Omental fat pad (tissue), 4 donors: ENCODE data around the gene CDKL5. TPM values are rescaled to one million over a fixed set of nuclear protein-coding genes. Genes with fewer than 3 reads are reported as not detected.

Experiments
- ATAC-seq: fragments of 150-250 bp; one replicate; pipeline ENCODE4 v1.9.1; 2016; ENCODE audit warnings: mild to moderate bottlenecking, moderate library complexity; ENCODE audit not compliant: low FRiP score
- DNase-seq: peaks from one replicate; pipeline ENCODE4 v3.0.0-alpha.2; 2019; ENCODE audit warnings: low spot score
- CTCF ChIP-seq, 3 donors: fragments of 450-650 bp; IDR thresholded peaks; one replicate each; pipeline ENCODE4 v1.5.1; 2016 to 2017; ENCODE audit warnings: antibody characterized with exemption in 3 of 3, mild to moderate bottlenecking in 3 of 3, moderate library complexity in 2 of 3
- total RNA-seq, 4 donors: library from RNA; depleted of rRNA; stranded (reverse); fragments of >200 nt; gene quantifications; one replicate each; pipeline ENCODE4 v1.1.0, GENCODE V29; 2016

Gene CDKL5
- total RNA-seq, 4 donors from 2014 or later, result 1.9 to 8.5 (median 4.3) TPM

- TF ChIP-seq CTCF (IDR thresholded peaks at IDR 0.05), result no peak
- ATAC-seq (no peak), DNase-seq (no peak)
These were observed 218.4 kb downstream of the CDKL5 start for GRCh38 chrX:18643853-18644252.

GRCh38 chrX:18647621-18648020 is 222.2 kb downstream of the CDKL5 start:
- no peak for TF ChIP-seq CTCF (IDR thresholded peaks at IDR 0.05)
- DNase-seq (no peak), ATAC-seq (no peak)

- no peak for TF ChIP-seq CTCF (IDR thresholded peaks at IDR 0.05)
- no peak for DNase-seq
- ATAC-seq, result no peak
These were observed 224.1 kb downstream of the CDKL5 start for GRCh38 chrX:18649498-18649951.

- no peak for DNase-seq
- no peak for TF ChIP-seq CTCF (IDR thresholded peaks at IDR 0.05)
- ATAC-seq, result no peak
These were observed 225.3 kb downstream of the CDKL5 start for GRCh38 chrX:18650662-18651061.

GRCh38 chrX:18652636-18653035 is 227.2 kb downstream of the CDKL5 start:
- DNase-seq (no peak), ATAC-seq (no peak)
- no peak for TF ChIP-seq CTCF (IDR thresholded peaks at IDR 0.05)

- DNase-seq, result no peak
- no peak for ATAC-seq
- TF ChIP-seq CTCF (IDR thresholded peaks at IDR 0.05), result no peak
These were observed 229.7 kb downstream of the CDKL5 start for GRCh38 chrX:18654875-18655836.

GRCh38 chrX:18661273-18661672 is 235.9 kb downstream of the CDKL5 start:
- no peak for DNase-seq
- ATAC-seq, result no peak
- TF ChIP-seq CTCF (IDR thresholded peaks at IDR 0.05), result no peak
